WTC11 (cell line): ENCODE measurements around the gene PELI3.

ENCODE experiments used
- AFF4 ChIP-seq: sonication (generic); formaldehyde crosslinking; IDR thresholded peaks from 2 replicates; pipeline ENCODE4 v1.8.1; 2023; ENCODE audit warnings: mild to moderate bottlenecking, missing genetic modification reagents, borderline replicate concordance
- ARID4B ChIP-seq: sonication (generic); formaldehyde crosslinking; IDR thresholded peaks from 2 replicates; pipeline ENCODE4 v1.8.0; 2023; ENCODE audit warnings: missing genetic modification reagents, mild to moderate bottlenecking, borderline replicate concordance
- ATF2 ChIP-seq: sonication (generic); formaldehyde crosslinking; IDR thresholded peaks from 2 replicates; pipeline ENCODE4 v1.8.1; 2022; ENCODE audit warnings: low read depth, missing genetic modification reagents, borderline replicate concordance
- CTCF ChIP-seq: fragments of 200-600 bp; IDR thresholded peaks from 2 replicates; pipeline ENCODE4 v1.8.0; 2022; ENCODE audit warnings: antibody characterized with exemption
- ESRRA ChIP-seq: sonication (generic); formaldehyde crosslinking; IDR thresholded peaks from 2 replicates; pipeline ENCODE4 v1.8.1; 2022; ENCODE audit warnings: mild to moderate bottlenecking, missing genetic modification reagents, borderline replicate concordance
- NR2C2 ChIP-seq: sonication (generic); formaldehyde crosslinking; IDR thresholded peaks from 2 replicates; pipeline ENCODE4 v1.8.0; 2022; ENCODE audit warnings: mild to moderate bottlenecking, missing genetic modification reagents
- USF1 ChIP-seq: sonication (generic); formaldehyde crosslinking; IDR thresholded peaks from 2 replicates; pipeline ENCODE4 v1.8.0; 2022; ENCODE audit warnings: mild to moderate bottlenecking, missing genetic modification reagents
- ZNF219 ChIP-seq: sonication (generic); formaldehyde crosslinking; IDR thresholded peaks from 2 replicates; pipeline ENCODE4 v1.8.0; 2023; ENCODE audit warnings: missing genetic modification reagents, mild to moderate bottlenecking, borderline replicate concordance

GRCh38 chr11:66472054-66472453 is 5.3 kb downstream of the PELI3 start:
- TF ChIP-seq CTCF (no peak), ZNF219 (CRISPR knock-in tag) (no peak), ATF2 (no peak), ARID4B (no peak), NR2C2 (CRISPR knock-in tag) (no peak), AFF4 (no peak), USF1 (CRISPR knock-in tag) (no peak), ESRRA (CRISPR knock-in tag) (no peak)
